GM19193 (cell line): Measurements from ENCODE around the gene KIF19.

Source experiments
- POLR2A ChIP-seq: IDR thresholded peaks from 4 replicates; pipeline ENCODE4 v1.6.1; 2011; ENCODE audit not compliant: insufficient read depth, insufficient read length; ENCODE audit errors: extremely low read depth

KIF19 gene

DNA sequence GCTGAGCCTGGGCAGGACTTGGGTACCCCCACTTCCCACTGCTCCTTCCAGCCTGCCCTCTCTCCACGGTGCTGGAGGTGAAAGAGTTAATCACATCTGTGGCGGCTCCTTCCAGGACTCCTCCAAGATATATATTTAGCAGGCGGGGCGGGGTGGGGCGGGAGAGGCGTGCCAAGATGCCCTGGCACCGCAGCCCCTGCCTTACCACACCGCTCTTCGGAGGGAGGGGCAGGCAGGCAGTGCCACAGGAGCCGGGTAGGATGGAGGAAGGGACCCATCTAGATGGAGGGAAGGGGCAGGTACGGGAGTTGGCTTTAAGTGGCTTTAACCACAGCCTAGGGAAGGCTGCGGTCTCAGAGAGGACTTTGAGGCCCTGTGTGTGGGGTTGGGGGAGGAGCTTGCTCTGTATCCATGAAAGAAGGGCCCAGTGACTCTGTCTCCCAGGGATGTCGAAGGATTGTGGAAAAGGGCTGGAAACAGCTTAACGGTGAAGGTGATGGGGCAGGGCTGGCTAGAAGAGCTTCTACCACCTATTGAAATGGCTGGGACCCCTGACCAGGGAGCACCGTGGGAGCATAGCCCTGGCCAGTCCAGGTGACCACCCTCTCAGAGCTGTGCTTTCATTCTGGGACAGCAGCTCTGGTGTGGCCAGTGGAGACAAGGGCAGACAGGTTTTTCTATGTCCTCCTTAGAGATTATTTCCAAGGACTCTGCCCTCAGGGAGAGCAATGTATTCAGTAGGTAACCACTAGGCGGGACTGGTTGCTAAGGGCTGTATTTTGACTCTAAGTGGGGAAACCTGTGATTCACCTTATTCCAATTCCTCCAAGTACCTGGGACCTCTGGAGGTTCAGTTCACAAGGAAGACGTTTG is 54.3 kb downstream of the KIF19 start:
- TF ChIP-seq POLR2A, result no peak

DNA sequence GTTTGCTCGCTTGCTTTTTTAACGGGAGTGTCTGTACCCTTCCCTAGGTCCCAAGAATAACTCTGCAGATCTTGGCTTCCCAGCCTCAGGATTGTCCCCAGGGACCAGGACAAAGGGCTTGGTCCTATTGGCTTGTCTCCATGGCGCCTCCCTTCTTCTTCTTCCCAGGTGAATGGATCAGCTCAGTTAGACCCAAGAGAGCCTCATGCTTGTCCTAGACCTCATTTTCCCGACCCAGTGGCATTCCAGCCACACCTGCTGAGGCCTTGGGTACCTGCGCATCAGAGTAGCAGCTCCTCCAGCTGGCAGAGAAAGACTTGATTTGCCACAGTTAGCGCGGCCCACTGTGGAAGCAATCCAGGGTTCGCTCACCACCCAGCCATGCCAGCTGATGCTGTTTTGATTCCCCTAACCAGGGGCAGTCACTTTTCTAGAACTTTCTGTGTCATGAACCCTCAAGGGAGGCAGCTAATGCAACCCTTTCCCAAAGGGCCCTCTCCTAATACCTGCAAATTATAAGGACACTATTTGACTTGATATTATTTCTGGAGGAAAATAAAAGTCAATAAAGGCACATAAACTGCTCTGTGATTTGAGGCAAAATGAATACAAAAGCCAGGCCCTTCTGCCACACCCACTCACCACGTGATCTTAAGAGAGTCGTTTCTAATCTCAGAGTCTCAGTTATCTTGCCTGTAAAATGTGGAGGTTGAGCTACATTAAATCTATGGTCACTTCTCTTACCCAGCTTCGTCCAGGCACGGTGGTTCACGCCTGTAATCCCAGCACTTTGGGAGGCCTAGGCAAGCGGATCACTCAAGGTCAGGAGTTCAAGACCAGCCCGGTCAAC is 55.2 kb downstream of the KIF19 start:
- TF ChIP-seq POLR2A, result no peak

DNA sequence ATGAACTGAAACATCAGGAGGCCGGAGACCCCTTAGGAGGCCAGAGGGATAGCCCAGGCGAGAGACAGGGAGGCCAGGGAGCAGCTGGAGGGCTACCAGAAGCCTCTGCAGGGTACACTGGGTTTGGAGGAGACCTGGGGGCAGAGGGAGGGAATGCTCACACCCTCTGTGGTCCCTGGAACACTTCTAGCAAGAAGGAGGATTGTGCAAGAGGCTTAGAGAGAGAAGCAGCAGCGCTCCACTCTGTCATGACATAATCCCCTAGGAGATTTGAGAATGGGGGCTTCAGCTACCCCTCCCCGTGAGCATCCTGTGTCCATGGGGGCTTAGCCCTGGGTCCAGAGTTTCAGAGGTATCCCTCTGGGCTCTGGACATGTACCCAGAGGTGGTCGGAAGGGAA is 57.1 kb downstream of the KIF19 start:
- no peak for TF ChIP-seq POLR2A

DNA sequence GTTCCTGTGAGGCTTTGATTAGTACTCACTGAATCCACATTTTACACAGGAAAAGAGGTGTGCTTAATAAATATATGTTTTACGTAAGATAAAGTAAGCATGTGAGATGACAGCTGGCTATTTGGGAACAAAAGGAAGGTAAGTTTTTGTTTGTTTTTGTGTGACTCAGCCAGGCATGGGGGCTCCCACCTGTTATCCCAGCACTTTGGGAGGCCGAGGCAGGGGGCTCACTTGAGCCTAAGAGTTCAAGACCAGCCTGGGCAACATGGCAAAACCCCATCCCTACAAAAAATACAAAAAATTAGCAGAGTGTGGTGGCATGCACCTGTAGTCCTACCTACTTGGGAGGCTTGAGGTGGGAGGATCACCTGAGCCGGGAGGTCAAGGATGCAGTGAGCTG is 59.2 kb downstream of the KIF19 start:
- TF ChIP-seq POLR2A, result no peak

- no peak for TF ChIP-seq POLR2A
These were observed 60.4 kb downstream of the KIF19 start for GRCh38 chr17:74386386-74386785.

DNA sequence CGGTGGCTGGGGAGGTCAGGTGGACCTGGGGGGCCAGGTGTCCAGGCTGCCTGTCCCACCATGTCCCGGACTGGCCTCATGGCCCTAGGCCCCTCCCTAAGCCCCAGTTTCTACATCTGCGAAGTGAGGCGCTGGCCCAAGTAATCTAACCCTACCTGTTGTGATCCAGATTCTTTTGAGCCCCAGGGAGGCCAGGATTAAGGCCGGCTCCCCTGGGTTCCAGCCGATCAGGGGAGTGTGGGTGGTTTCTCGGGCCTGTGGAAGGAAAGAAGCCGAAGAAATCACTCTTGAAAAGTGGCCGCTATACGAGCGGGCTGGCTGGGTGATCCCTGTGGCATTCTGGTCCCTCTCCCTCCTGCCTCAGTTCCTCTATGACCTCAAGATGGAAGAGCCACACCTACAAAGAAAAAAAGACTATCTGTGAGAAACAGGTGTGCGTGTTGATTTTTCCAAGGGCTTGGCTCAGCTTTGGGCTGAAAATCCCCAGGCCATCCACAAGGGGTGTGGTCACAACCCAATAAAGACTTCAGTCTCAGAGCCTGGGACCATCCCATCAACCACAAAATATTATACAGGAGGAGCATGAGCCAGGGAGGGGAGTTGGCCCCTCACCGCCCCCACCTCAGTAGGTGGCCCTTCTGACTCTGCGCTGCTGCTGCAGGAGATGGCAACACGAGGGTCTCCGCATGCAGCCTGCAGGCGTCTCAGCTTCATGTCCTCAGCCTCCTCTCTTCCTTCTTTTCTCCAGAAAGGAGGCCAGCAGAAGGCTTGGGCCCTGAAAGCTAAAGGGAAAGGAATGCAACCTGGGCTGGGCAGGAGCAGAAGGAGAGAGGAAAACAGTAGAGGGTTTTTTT is 61.6 kb downstream of the KIF19 start:
- no peak for TF ChIP-seq POLR2A

DNA sequence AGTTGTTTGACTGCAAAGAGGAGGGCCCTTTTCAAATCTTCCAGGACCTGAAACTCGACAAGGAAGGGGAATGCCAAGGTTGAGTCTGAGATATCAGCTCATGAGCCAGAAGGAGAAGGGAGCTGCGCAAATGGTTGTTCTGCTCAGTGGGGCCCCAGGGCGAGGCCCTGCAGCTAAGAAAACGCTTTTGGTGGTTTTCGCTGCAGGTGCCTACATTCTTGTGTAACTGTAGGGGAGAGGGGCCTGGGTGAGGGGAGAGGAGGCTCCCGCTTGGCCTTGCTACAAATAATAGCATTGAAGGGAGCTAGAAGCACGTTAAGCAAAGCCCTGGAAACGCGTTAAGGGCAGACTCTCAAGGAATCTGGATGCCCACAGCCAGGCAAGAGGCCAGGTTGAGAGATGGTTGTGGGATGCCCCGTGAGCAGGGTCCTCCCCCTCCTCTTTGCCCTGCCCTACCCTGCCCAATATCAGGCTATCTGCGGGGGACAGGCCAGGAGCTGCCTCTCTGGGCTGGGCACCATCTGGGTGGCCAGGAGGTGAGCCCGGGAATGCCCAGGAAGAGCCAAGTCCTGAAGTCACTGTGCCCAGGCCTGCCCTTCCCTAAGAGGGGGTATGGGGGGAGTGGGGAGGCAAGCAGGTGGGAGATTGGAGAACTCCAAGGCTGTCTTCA is 63.2 kb downstream of the KIF19 start:
- no peak for TF ChIP-seq POLR2A

DNA sequence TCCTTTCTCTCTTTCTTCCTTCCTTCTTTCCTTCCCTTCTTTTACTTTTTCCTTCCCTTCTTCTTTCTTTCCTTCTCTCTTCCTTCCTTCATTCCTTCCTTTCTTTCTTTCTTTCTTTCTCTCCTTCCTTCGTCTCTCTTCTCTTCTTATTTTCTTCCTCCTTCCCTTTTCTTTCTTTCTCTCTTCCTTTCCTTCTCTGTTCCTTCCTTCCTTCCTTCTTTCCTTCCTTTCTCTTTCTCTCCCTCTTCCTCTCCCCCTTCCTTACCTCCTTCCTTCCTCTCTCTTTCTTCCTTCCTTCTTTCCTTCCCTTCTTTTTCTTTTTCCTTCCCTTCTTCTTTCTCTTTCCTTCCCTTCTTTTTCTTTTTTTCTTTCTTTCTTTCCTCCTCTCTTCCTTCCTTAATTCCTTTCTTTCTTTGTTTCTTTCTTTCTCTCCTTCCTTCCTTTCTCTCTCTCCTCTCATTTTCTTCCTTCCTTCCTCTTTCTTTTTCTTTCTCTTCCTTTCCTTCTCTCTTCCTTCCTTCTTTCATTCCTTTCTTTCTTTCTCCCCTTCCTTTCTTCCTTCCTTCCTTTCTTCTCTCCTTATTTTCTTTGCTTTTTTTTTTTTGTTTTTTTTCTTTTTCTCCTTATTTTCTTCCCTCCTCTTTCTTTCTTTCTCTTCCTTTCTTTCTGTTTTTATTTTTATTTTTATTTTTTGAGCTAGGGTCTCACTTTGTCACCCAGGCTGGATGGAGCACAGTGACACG is 64.1 kb downstream of the KIF19 start:
- no peak for TF ChIP-seq POLR2A

DNA sequence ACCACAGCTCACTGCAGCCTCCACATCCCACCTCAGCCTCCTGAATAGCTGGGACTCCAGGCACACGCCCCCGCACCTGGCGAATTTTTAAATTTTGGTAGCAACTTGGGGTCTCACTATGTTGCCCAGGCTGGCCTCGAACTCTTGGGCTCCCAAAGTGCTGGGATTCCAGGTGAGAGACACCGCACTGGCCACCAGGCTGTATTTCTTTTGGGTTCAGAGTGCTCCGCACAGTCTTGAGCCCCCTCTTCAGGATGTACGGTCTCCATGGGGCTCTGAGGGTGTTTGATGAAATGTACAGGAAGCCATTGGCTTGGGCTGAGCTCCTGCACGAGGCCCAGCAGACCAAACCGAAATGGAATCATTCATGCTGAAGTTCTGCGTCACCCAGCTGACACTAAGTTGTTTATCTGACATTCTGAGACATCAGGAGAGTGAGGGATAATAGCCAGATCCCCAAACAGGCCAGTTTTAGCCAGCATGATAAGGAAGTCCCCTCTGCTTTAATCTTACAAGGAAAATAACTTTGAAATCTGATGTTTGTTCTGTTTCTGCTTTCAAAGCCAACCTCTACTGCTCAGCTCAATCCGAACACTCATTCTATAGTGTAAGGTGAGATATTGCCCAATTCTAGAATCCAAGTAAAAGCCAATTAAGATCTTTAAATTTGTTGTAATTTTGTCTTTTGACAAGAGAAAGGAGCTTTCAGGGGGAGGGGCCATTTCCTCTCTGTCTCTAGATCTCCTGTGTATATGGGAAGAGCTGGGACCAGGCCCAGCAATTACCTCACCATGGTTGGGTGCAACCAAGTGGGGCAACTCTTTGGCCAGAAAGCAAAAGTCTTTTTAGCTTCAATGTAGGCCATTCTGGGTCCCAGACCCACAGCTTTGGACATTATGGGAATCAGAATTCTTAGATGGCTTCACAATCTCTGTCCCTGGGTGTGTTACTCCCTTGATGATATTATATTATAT is 64.9 kb downstream of the KIF19 start:
- TF ChIP-seq POLR2A, result no peak

GRCh38 chr17:74391771-74392170 is 65.7 kb downstream of the KIF19 start:
- TF ChIP-seq POLR2A, result no peak

- TF ChIP-seq POLR2A, result no peak
These were observed 66.8 kb downstream of the KIF19 start for GRCh38 chr17:74392848-74393247.

GRCh38 chr17:74393346-74393942 is 67.4 kb downstream of the KIF19 start:
- TF ChIP-seq POLR2A, result no peak
